HG03432 (cell line): ENCODE results near the gene ASPN.

Experiments
- ATAC-seq: cut with Tn5 transposase; IDR thresholded peaks from one replicate; pipeline ENCODE4 v1.9.1; 2021; ENCODE audit warnings: mild to moderate bottlenecking, moderate library complexity; ENCODE audit not compliant: unreplicated experiment

Gene ASPN

GRCh38 chr9:92506184-92506857 is 24.0 kb upstream of the ASPN start:
- no peak for ATAC-seq

GRCh38 chr9:92504881-92505280 is 22.6 kb upstream of the ASPN start:
- ATAC-seq = no peak

DNA sequence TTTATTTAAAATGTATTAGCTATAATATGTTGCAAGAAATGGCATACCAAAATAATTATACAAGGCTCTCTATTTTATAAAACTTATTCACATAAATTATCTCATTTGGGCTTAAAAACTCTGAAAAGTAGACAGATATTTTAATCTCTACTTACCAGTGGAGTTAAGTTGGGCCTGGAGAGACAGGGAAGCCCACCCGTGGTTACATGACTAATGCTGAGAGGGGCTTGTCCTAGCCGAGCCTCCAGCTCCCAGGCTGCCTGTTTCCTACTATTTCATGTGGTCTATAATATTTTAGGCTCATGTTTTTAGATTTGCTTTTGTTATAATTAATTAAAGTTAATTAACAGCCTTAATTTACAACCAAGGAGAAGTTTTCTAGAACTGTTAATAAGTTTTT is 20.9 kb upstream of the ASPN start:
- no peak for ATAC-seq

DNA sequence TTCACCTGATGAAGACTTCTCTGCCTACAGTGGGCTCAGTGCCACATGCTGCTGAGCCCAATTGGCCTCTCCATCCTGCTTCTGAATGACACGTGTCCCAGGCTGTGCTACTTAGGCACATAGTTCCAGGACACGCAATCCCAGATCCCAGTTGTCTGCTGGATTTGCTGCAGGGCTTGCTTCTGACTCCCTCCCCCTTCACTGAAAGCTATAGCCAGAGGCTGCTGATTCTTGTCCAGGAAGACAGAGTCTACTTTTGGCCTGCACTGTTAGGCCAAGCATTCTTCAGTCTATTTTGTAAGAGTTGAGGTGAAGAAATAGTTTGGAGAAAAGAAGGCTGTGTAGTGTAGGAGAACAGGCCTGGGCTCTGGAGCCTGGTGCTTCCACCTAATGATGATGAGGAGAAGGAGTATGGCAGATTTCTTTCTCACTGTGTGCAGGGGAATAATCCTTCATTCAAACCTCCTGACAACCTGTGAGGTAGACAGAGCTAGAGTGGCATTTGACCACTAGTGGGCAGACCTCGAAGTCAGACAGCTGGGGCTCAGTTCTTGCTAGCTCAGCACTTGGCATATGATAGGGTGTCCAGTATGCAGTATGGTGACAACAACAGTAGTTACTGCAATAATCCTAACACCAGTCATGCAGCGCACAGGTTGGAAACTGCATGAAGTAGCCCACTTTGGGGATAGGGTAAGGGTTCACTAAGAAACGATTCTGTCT is 19.5 kb upstream of the ASPN start:
- ATAC-seq = no peak

DNA sequence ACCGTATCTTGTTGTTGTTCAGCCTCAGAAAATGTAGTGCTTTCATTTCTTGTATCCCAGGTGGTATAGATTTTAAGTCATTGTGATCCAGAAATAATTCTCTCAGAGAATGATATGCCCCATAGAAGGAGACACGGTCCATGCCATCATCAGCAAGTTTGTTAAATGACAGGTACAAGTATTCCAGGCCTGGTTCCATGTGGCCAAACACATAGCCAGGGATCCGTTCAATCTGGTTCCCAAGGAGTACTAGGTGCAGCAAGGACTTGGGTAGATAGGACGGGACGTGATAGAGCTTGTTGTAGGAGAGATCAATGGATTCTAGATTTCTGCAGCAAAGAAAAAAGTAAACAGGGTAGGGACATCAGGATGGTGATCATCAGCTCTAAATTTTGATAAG is 18.4 kb upstream of the ASPN start:
- ATAC-seq = no peak

- ATAC-seq = no peak
Measured at GRCh38 chr9:92499701-92500100, 17.4 kb upstream of the ASPN start.

GRCh38 chr9:92496396-92497176 is 14.3 kb upstream of the ASPN start:
- ATAC-seq = no peak

- ATAC-seq = no peak
Measured at GRCh38 chr9:92494856-92495255, 12.6 kb upstream of the ASPN start.

DNA sequence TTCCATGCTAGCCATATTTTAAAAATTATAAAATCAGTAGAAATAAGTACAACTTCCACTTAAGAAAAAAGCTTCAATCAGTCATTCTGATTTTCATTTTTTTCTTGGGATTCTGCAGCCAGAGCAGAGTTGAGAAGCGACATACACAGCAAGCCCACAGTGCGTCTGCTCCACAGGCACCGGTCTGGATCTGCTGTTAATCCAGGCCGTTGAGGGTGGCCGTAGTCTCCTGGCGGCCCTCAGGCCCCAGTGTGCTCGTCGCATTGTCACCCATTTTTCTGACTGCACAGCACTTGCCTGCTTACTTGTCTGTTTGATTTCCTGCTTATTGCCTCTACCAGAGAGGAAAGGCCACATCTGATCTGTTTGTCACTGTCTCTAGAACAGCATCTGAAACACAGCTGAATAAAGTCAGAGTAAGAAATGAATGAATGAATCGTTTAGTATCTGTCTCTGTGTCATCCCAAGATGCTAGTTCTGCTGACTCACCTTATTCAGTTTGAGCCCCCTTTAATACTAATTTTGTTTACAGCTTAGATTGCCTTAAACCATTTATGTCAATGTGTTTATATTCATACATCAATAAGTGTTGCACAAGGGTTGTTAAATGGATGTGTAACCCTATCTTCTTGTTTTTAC is 11.6 kb upstream of the ASPN start:
- ATAC-seq = no peak

GRCh38 chr9:92492781-92493401 is 10.6 kb upstream of the ASPN start:
- no peak for ATAC-seq

- no peak for ATAC-seq
Measured at GRCh38 chr9:92488681-92489550, 6.6 kb upstream of the ASPN start.

DNA sequence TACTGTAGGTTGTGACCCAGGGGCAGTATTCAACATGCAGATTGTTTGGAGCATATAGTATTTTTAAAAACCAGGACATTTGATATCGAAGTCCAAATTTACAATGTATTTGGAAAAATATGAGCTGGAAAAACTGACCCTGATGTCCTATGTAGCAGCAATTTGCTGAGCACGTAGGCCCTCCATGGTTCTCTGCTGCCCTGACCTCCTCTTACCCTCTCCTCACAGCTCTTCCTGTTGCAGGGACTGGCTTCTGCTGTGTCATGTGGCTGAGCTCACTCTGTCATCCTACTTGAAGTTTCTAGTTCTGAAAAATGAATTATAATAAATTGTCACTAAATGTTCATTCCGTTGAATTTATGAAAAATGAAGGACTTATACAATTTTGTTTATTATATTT is 4.1 kb upstream of the ASPN start:
- ATAC-seq = no peak

DNA sequence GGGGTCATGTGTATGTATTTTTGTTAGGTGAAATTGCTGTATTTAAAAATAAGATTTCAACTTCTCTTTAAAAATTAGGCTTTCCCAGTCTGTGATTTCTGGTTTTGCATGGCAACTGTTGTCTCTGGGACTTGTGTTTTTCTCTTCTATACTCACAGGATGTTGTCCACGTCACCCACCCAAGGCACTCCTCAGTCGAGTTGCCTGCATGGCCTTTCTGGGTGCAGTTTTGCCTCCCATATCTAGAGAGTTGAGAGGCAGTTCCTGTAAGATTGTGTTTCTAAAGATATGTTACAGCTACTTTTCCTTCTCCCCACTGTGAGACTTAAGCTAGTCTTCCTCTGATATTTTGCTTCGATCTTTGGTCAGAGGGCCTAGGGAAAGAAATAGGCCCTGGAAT is 2.3 kb upstream of the ASPN start:
- ATAC-seq = no peak

- no peak for ATAC-seq
Measured at GRCh38 chr9:92483627-92484545, 1.6 kb upstream of the ASPN start.

DNA sequence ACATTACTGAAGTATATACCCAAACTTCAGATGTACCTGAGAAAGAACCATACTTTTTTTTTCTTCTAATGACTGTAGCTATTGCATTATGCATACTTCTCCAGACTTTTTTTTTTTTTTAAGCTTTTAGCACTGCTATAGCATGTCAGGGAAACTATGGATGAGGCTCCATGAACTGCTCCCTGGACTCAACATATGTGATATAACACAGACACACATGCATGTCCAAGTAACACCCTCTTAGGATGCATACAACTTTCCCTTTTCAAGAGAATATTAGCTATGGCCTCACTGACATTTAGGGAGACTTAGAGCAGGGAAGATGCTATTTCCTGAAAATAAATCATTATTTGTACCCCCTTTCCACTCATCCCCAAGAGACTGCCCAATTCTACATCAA is 499 bp upstream of the ASPN start:
- ATAC-seq = no peak

DNA sequence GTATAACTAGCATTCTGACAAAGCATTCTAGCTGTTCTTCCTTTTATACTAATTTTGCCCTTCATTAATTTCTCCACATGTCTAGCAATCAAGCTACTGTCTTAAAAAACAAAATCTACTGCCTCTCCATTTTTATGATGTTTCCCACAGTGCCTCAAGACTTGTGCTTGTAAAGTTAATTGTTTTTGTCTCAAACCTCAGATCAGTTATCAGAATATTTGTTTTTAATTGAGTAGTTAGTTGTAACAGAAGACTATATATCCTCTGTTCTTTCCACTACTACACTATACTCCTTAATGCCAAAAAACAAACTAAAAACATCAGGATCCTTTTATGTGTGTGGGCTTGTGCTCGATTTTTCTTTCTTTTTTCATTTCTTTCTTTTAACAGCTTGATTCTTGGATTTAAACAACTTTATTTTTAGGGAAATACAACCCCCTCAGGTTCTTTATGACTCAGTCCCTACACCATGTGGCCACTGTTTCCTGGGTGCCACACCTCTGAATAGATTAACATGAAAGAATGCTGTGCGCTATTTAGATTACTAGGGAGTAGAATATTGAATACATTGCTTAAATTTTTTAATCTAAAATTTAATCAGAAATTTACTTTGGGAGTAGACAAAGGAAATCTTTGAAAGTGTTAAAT is 1.2 kb downstream of the ASPN start:
- peak; percentile 57 for ATAC-seq

- ATAC-seq = no peak
Measured at GRCh38 chr9:92480291-92480771, 2.0 kb downstream of the ASPN start.

DNA sequence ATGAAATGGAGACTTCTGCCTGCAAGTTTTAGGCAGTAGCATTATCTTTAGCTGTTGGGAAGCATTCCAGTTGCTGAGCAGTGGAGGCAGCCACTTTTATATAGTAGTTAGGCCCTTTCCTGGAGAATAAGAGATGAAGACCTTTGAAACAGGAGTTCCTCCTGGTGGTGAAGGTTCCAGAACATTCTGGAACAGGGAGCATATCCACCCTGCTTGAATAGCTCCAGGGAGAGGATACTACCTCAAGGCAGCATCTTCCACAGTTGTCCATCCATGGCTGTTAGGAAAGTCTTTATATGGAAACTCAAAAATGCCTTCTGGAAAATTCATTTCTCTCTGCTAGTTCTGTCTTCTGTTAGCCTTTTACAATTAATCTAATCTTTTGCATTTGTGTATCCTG is 3.0 kb downstream of the ASPN start:
- ATAC-seq = no peak
